Suprapubic skin (tissue), 4 donors: Measurements from ENCODE around the gene ZNF175.

Source experiments
- EP300 ChIP-seq: sonication (generic); formaldehyde crosslinking; IDR thresholded peaks from one replicate; pipeline ENCODE4 v1.6.1; 2017; ENCODE audit warnings: antibody characterized with exemption
- POLR2A ChIP-seq, 2 donors: fragments of 450-650 bp; IDR thresholded peaks; one replicate each; pipeline ENCODE4 v1.6.1; 2017; ENCODE audit warnings: antibody characterized with exemption in 2 of 2, mild to moderate bottlenecking in 2 of 2, moderate library complexity in 2 of 2
- POLR2AphosphoS5 ChIP-seq, 3 donors: sonication (generic); formaldehyde crosslinking; IDR thresholded peaks; one replicate each; pipeline ENCODE4 v1.6.1; 2017; ENCODE audit warnings: antibody characterized with exemption in 3 of 3
- TF ChIP-seq, protein P1 (sequence below), 2 donors: fragments of 200-600 bp in 1 of 2; fragments of 450-650 bp in 1 of 2; sonication (generic) in 1 of 2; IDR thresholded peaks; one replicate each; pipeline ENCODE4 v1.5.1; 2016 to 2019; ENCODE audit warnings: antibody characterized with exemption in 2 of 2, mild to moderate bottlenecking in 1 of 2, moderate library complexity in 1 of 2

DNA sequence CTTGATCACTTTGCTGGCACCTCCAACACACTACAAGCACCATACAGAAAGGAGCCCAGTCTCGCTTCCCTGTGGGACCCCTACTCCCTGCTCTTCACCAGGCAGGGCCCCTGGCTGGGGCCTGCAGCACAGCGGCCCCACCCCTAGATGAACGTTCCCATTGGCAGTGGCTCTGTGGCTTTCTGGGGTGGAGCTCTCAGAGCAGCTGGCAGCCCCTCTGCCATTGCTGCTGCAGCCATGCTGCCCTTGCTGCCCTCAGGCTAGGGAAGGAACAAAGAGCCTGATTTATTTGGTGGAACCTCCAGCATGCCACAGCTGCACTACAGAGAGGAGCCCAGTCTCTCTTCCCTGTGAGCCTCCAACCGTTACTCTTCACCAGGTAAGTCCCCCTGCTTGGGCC lies 45.4 kb upstream of the ZNF175 start:
- TF ChIP-seq, protein P1, sequence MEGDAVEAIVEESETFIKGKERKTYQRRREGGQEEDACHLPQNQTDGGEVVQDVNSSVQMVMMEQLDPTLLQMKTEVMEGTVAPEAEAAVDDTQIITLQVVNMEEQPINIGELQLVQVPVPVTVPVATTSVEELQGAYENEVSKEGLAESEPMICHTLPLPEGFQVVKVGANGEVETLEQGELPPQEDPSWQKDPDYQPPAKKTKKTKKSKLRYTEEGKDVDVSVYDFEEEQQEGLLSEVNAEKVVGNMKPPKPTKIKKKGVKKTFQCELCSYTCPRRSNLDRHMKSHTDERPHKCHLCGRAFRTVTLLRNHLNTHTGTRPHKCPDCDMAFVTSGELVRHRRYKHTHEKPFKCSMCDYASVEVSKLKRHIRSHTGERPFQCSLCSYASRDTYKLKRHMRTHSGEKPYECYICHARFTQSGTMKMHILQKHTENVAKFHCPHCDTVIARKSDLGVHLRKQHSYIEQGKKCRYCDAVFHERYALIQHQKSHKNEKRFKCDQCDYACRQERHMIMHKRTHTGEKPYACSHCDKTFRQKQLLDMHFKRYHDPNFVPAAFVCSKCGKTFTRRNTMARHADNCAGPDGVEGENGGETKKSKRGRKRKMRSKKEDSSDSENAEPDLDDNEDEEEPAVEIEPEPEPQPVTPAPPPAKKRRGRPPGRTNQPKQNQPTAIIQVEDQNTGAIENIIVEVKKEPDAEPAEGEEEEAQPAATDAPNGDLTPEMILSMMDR (IDR thresholded peaks at IDR 0.05): no peak
- TF ChIP-seq POLR2AphosphoS5 (IDR thresholded peaks at IDR 0.05) (no peak), EP300 (no peak), POLR2A (IDR thresholded peaks at IDR 0.05) (no peak)
